ENCODE measurements around the gene CD163L1. TPM values are rescaled to one million over a fixed set of nuclear protein-coding genes. Genes with fewer than 3 reads are reported as not detected.

Gene CD163L1
- total and polyA plus RNA-seq, 9 of the 15 experiments (the other 6 are each of a cell fraction or from before 2014, with no cell fraction given): 0.54 to 9.2 (median 2.0) TPM

DNA sequence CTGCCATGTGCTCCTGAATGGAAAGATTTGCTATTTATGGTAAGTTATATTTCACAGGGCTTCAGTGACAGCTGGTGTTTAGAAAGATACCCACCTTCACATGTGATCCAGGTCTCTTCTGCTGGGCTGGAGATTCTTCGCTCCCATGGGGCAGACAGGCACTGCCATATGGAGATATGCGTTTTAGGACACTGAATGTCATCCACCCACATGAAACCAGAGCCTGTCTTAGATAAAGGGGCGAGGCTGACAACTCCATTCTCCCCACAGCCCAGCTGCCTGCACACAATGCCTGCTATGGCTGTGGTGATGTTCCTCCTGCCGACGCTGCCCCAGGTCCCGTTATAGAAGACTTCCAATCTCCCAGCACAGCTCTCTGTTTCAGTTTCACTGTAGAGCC lies 70.7 kb downstream of the CD163L1 start (continued):
- TF ChIP-seq MGA (IDR thresholded peaks at IDR 0.05) (no peak), ZNF77 (CRISPR knock-in tag; IDR thresholded peaks at IDR 0.05) (no peak), ZNF507 (tag; conservative IDR thresholded peaks at IDR 0.05) (no peak), HMGN3 (IDR thresholded peaks at IDR 0.05; ENCODE audit: borderline replicate concordance, extremely low read depth, insufficient read length, low read depth, low read length) (no peak), RCOR1 (IDR thresholded peaks at IDR 0.05; ENCODE audit: borderline replicate concordance in 1 of 2, low read depth in 2 of 2, low read length in 2 of 2) (peak in 1 of 2 experiments; percentile 25; a peak in 1 of 4 replicates), HDAC2 (IDR thresholded peaks at IDR 0.05) (no peak), HCFC1 (IDR thresholded peaks at IDR 0.05; ENCODE audit: low read depth, low read length) (no peak), KDM1A (IDR thresholded peaks at IDR 0.05) (0 out of 4 replicates have a peak, but pooled peaks of 1 of the 2 experiments have one; percentile 44), FOXP4 (CRISPR knock-in tag; IDR thresholded peaks at IDR 0.05; ENCODE audit: borderline replicate concordance) (no peak), KDM4B (IDR thresholded peaks at IDR 0.05; ENCODE audit: borderline replicate concordance in 2 of 2, low read depth in 1 of 2) (no peak), GTF2A2 (tag; IDR thresholded peaks at IDR 0.05) (no peak), ZNF76 (CRISPR knock-in tag; IDR thresholded peaks at IDR 0.05; ENCODE audit: borderline replicate concordance) (no peak), ZNF408 (CRISPR knock-in tag; IDR thresholded peaks at IDR 0.05; ENCODE audit: low read depth) (no peak)

Data from K562 (cell line).